WTC11 (cell line): ENCODE data around the gene DSE.

ENCODE experiments used
- NR3C1 ChIP-seq: sonication (generic); formaldehyde crosslinking; conservative IDR thresholded peaks from 2 replicates; pipeline ENCODE4 v1.8.1; 2023; ENCODE audit warnings: low read depth, mild to moderate bottlenecking, missing genetic modification reagents
- ZNF263 ChIP-seq: sonication (generic); formaldehyde crosslinking; IDR thresholded peaks from 2 replicates; pipeline ENCODE4 v1.8.1; 2022; ENCODE audit warnings: low read depth, mild to moderate bottlenecking, moderate library complexity, missing genetic modification reagents
- TF ChIP-seq, protein P1 (sequence below): fragments of 200-600 bp; IDR thresholded peaks from 2 replicates; pipeline ENCODE4 v1.8.0; 2022; ENCODE audit warnings: antibody characterized with exemption
- TF ChIP-seq, protein P2 (sequence below): sonication (generic); formaldehyde crosslinking; IDR thresholded peaks from 2 replicates; pipeline ENCODE4 v1.8.0; 2022; ENCODE audit warnings: mild to moderate bottlenecking, missing genetic modification reagents

DNA sequence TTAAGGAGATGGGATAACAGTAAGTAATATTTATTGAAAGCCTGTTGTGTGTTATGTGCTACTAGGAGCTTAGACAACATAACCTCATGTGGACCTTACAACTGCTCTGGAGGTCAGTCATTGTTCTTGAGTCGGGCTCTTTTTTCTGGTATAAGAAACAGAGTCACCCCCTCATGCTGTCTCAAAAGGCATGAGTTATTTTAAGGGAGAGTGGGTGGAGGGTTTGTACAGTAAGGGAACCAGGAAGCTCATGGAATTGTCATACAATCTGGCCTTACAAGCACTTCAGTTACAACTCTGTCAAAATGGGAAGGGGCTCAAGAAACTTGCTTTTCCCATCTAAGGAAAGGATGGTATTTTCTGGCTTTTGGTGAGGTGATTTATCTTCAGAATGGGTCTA lies 16.5 kb upstream of the DSE start:
- TF ChIP-seq, protein P1, sequence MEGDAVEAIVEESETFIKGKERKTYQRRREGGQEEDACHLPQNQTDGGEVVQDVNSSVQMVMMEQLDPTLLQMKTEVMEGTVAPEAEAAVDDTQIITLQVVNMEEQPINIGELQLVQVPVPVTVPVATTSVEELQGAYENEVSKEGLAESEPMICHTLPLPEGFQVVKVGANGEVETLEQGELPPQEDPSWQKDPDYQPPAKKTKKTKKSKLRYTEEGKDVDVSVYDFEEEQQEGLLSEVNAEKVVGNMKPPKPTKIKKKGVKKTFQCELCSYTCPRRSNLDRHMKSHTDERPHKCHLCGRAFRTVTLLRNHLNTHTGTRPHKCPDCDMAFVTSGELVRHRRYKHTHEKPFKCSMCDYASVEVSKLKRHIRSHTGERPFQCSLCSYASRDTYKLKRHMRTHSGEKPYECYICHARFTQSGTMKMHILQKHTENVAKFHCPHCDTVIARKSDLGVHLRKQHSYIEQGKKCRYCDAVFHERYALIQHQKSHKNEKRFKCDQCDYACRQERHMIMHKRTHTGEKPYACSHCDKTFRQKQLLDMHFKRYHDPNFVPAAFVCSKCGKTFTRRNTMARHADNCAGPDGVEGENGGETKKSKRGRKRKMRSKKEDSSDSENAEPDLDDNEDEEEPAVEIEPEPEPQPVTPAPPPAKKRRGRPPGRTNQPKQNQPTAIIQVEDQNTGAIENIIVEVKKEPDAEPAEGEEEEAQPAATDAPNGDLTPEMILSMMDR, result no peak
- TF ChIP-seq ZNF263 (CRISPR knock-in tag) (no peak), NR3C1 (no peak)
- TF ChIP-seq, protein P2, sequence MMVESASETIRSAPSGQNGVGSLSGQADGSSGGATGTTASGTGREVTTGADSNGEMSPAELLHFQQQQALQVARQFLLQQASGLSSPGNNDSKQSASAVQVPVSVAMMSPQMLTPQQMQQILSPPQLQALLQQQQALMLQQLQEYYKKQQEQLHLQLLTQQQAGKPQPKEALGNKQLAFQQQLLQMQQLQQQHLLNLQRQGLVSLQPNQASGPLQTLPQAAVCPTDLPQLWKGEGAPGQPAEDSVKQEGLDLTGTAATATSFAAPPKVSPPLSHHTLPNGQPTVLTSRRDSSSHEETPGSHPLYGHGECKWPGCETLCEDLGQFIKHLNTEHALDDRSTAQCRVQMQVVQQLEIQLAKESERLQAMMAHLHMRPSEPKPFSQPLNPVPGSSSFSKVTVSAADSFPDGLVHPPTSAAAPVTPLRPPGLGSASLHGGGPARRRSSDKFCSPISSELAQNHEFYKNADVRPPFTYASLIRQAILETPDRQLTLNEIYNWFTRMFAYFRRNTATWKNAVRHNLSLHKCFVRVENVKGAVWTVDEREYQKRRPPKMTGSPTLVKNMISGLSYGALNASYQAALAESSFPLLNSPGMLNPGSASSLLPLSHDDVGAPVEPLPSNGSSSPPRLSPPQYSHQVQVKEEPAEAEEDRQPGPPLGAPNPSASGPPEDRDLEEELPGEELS (CRISPR knock-in tag), result no peak
